ENCODE measurements around the gene DMRTA1.
"Not testable (repeated sequence)": the region's sequence is repeated elsewhere in the genome, so short reads cannot be mapped to it uniquely, and the experiment has no call there.

DMRTA1 gene

DNA sequence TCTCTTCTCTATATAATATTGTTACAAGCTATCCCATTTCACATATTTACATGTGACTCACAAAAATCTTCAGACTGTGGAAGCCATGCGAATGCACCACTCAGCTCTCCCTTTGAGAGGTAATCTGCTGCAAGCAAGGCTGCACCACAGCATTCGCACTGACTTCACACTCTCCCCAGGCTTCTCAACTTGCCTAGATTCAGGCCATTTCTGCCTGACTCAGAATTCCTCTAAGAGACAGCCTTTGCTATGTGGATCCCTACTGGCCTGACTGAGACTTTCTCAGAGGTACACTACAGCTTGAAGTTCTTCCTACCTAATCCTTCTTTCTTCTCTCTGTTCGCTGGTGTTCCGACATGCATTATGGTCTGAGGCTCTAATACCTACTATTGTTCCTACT is 21.1 kb upstream of the DMRTA1 start:
- Histone ChIP-seq H3K36me3 (ENCODE audit: control insufficient read depth in 1 of 2, insufficient read depth in 2 of 2, low read length in 2 of 2) (no peaks in the 10 kb centered on the region), H4K8ac (ENCODE audit: low read depth, low read length) (no peak overlapping the region), H3K4me3 (ENCODE audit: low read depth, low read length) (no peak overlapping the region), H2BK120ac (ENCODE audit: insufficient read depth, low read length, poor library complexity) (no peak overlapping the region), H3K9me3 (ENCODE audit: insufficient read depth, low read depth, low read length) (no peaks in the 10 kb centered on the region), H4K12ac (ENCODE audit: low read depth, low read length) (no peak overlapping the region), H3K27me3 (ENCODE audit: insufficient read depth, low read length) (no peaks in the 10 kb centered on the region), H2BK5ac (ENCODE audit: low read depth, low read length, poor library complexity) (no peak overlapping the region), H3K23ac (ENCODE audit: low read length) (no peak overlapping the region), H3K27ac (ENCODE audit: low read depth, low read length) (no peak overlapping the region), H3K4me1 (ENCODE audit: control insufficient read depth in 1 of 2, insufficient read depth in 2 of 2, low read length in 2 of 2) (no peaks in the 10 kb centered on the region), H3K9ac (ENCODE audit: low read length) (no peak overlapping the region), H3K14ac (ENCODE audit: low read length) (no peak overlapping the region), H2AK5ac (ENCODE audit: low read length) (no peak overlapping the region), H3K79me1 (ENCODE audit: low read length) (no peaks in the 10 kb centered on the region), H3K79me2 (ENCODE audit: control insufficient read depth, insufficient read depth, low read length, poor library complexity) (no peaks in the 10 kb centered on the region), H2BK12ac (ENCODE audit: low read length) (no peak overlapping the region), H2AFZ (ENCODE audit: insufficient read depth, low read length, poor library complexity) (no peak overlapping the region), H3K4me2 (ENCODE audit: low read length) (no peak overlapping the region), H3K4ac (ENCODE audit: low read depth, low read length) (no peak overlapping the region), H4K91ac (ENCODE audit: low read depth, low read length) (no peak overlapping the region), H3K18ac (ENCODE audit: low read length) (no peak overlapping the region)
- no CpG with 5 or more reads among the region's 4 CpGs for WGBS (ENCODE audit: extremely low coverage, insufficient coverage, insufficient read length)
- no peak for DNase-seq

DNA sequence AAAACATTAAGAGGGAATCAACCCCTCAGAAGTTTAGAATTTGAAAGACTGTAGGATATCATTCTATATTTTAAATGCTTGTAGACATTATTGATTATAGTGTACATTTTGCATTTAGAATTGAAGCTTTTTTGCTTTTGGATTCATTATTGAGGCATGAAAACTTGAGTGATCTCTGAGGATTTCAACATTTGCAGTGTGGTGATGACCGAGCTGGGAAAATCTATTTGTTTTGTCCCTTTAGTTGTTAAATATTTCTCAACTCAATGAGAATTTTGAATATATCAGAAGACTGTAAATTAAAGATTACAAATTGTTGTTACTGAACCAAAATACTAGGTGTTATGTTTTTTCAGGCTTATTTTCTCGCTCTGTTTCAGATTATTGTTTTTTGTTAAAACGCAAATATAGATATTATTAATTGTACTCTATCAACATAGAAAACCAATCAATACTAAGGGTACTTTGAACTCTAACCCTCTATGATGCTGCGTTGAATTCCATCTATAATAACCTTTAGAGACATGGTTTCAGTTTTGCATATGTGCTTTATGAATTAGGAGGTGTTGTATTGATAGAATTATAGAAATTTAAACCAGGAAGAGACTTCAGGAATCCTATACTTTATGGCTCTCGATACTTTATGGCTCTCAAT is 19.3 kb upstream of the DMRTA1 start:
- H3K23ac ChIP-seq (ENCODE audit: low read length), result no peak overlapping the region
- no peaks in the 10 kb centered on the region for H3K9me3 ChIP-seq (ENCODE audit: insufficient read depth, low read depth, low read length)
- H3K27ac ChIP-seq (ENCODE audit: low read depth, low read length), result no peak overlapping the region
- no peaks in the 10 kb centered on the region for H3K36me3 ChIP-seq (ENCODE audit: control insufficient read depth in 1 of 2, insufficient read depth in 2 of 2, low read length in 2 of 2)
- no peak overlapping the region for H4K8ac ChIP-seq (ENCODE audit: low read depth, low read length)
- no peak overlapping the region for H2AFZ ChIP-seq (ENCODE audit: insufficient read depth, low read length, poor library complexity)
- H2AK5ac ChIP-seq (ENCODE audit: low read length), result no peak overlapping the region
- no peak for DNase-seq
- H2BK12ac ChIP-seq (ENCODE audit: low read length), result no peak overlapping the region
- no peak overlapping the region for H2BK120ac ChIP-seq (ENCODE audit: insufficient read depth, low read length, poor library complexity)
- no peaks in the 10 kb centered on the region for H3K4me1 ChIP-seq (ENCODE audit: control insufficient read depth in 1 of 2, insufficient read depth in 2 of 2, low read length in 2 of 2)
- no peaks in the 10 kb centered on the region for H3K27me3 ChIP-seq (ENCODE audit: insufficient read depth, low read length)
- H3K79me1 ChIP-seq (ENCODE audit: low read length), result no peaks in the 10 kb centered on the region
- no peak overlapping the region for H2BK5ac ChIP-seq (ENCODE audit: low read depth, low read length, poor library complexity)
- no peaks in the 10 kb centered on the region for H3K79me2 ChIP-seq (ENCODE audit: control insufficient read depth, insufficient read depth, low read length, poor library complexity)
- H3K14ac ChIP-seq (ENCODE audit: low read length), result no peak overlapping the region
- WGBS (ENCODE audit: extremely low coverage, insufficient coverage, insufficient read length), result no CpG with 5 or more reads among the region's 5 CpGs
- no peak overlapping the region for H3K4me2 ChIP-seq (ENCODE audit: low read length)
- H3K4ac ChIP-seq (ENCODE audit: low read depth, low read length), result no peak overlapping the region
- no peak overlapping the region for H3K4me3 ChIP-seq (ENCODE audit: low read depth, low read length)
- H4K91ac ChIP-seq (ENCODE audit: low read depth, low read length), result no peak overlapping the region
- H3K18ac ChIP-seq (ENCODE audit: low read length), result no peak overlapping the region
- no peak overlapping the region for H3K9ac ChIP-seq (ENCODE audit: low read length)
- no peak overlapping the region for H4K12ac ChIP-seq (ENCODE audit: low read depth, low read length)

DNA sequence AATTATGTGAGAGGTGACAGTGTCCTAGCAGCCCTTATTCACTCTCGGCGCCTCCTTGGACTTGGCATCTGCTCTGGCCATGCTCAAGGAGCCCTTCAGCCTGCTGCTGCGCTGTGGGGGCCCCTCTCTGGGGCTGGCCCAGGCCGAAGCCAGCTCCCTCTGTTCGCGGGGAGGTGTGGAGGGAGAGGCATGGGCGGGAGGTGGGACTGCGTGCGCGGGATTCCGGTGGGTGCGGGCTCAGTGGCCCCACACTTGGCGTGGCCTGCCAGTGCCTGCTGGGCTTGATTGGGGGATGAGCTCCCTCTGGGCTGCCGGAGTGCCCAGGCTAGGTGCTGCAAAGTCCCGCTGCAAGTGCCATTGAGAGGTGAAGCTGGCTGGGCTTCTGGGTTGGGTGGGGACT is 12.9 kb upstream of the DMRTA1 start:
- Histone ChIP-seq H3K27me3 (ENCODE audit: insufficient read depth, low read length) (no peaks in the 10 kb centered on the region), H3K14ac (ENCODE audit: low read length) (no peak overlapping the region), H2BK120ac (ENCODE audit: insufficient read depth, low read length, poor library complexity) (no peak overlapping the region), H3K4me1 (ENCODE audit: control insufficient read depth in 1 of 2, insufficient read depth in 2 of 2, low read length in 2 of 2) (no peaks in the 10 kb centered on the region), H2AK5ac (ENCODE audit: low read length) (no peak overlapping the region), H3K4me2 (ENCODE audit: low read length) (no peak overlapping the region), H3K4ac (ENCODE audit: low read depth, low read length) (no peak overlapping the region), H4K12ac (ENCODE audit: low read depth, low read length) (no peak overlapping the region), H2AFZ (ENCODE audit: insufficient read depth, low read length, poor library complexity) (no peak overlapping the region), H4K8ac (ENCODE audit: low read depth, low read length) (no peak overlapping the region), H3K9ac (ENCODE audit: low read length) (no peak overlapping the region), H3K79me1 (ENCODE audit: low read length) (no peaks in the 10 kb centered on the region), H3K9me3 (ENCODE audit: insufficient read depth, low read depth, low read length) (no peaks in the 10 kb centered on the region), H2BK5ac (ENCODE audit: low read depth, low read length, poor library complexity) (no peak overlapping the region), H3K23ac (ENCODE audit: low read length) (no peak overlapping the region), H3K18ac (ENCODE audit: low read length) (no peak overlapping the region), H3K79me2 (ENCODE audit: control insufficient read depth, insufficient read depth, low read length, poor library complexity) (no peaks in the 10 kb centered on the region), H3K36me3 (ENCODE audit: control insufficient read depth in 1 of 2, insufficient read depth in 2 of 2, low read length in 2 of 2) (no peaks in the 10 kb centered on the region), H3K4me3 (ENCODE audit: low read depth, low read length) (no peak overlapping the region), H4K91ac (ENCODE audit: low read depth, low read length) (no peak overlapping the region), H2BK12ac (ENCODE audit: low read length) (no peak overlapping the region), H3K27ac (ENCODE audit: low read depth, low read length) (no peak overlapping the region)
- WGBS (ENCODE audit: extremely low coverage, insufficient coverage, insufficient read length), result no CpG with 5 or more reads among the region's 15 CpGs
- no peak for DNase-seq

DNA sequence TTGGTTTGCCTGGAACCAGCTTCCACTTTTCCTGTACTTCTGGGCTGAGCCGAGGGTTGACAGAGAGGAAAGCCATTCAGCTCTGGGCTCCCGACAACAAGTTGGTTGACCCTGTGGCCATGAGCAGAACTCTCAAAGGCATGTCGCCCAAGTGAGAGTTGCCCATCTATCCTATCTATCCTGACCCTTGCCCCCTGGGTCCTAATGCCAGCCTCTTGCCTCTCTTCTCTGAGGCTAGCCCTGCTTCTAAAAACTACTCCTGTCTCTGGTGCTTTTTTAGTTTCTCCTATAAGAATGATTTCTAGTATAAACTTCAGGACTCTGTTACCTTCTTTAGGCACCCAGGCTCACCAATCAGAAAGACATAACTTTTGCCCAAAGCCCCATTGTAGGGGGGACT is 11.4 kb upstream of the DMRTA1 start:
- not testable (repeated sequence) for H4K8ac ChIP-seq (ENCODE audit: low read depth, low read length); H3K27ac ChIP-seq (ENCODE audit: low read depth, low read length)
- WGBS (ENCODE audit: extremely low coverage, insufficient coverage, insufficient read length), result no CpG with 5 or more reads among the region's 3 CpGs

More for the DNA sequence above, 11.4 kb upstream of the DMRTA1 start:
- not testable (repeated sequence) for H2BK12ac ChIP-seq (ENCODE audit: low read length); H3K14ac ChIP-seq (ENCODE audit: low read length); H3K23ac ChIP-seq (ENCODE audit: low read length); H3K4ac ChIP-seq (ENCODE audit: low read depth, low read length); H3K79me2 ChIP-seq (ENCODE audit: control insufficient read depth, insufficient read depth, low read length, poor library complexity); H3K4me2 ChIP-seq (ENCODE audit: low read length); H4K12ac ChIP-seq (ENCODE audit: low read depth, low read length); DNase-seq; H3K9me3 ChIP-seq (ENCODE audit: insufficient read depth, low read depth, low read length); H2AK5ac ChIP-seq (ENCODE audit: low read length); H3K79me1 ChIP-seq (ENCODE audit: low read length); H4K91ac ChIP-seq (ENCODE audit: low read depth, low read length); H3K4me1 ChIP-seq (ENCODE audit: control insufficient read depth in 1 of 2, insufficient read depth in 2 of 2, low read length in 2 of 2); H3K27me3 ChIP-seq (ENCODE audit: insufficient read depth, low read length); H2AFZ ChIP-seq (ENCODE audit: insufficient read depth, low read length, poor library complexity); H2BK5ac ChIP-seq (ENCODE audit: low read depth, low read length, poor library complexity); H2BK120ac ChIP-seq (ENCODE audit: insufficient read depth, low read length, poor library complexity); H3K36me3 ChIP-seq (ENCODE audit: control insufficient read depth in 1 of 2, insufficient read depth in 2 of 2, low read length in 2 of 2); H3K9ac ChIP-seq (ENCODE audit: low read length); H3K4me3 ChIP-seq (ENCODE audit: low read depth, low read length); H3K18ac ChIP-seq (ENCODE audit: low read length)

All from trophoblast cell (in vitro differentiated cells and primary cell).